CD4-positive, CD25-positive, alpha-beta regulatory T cell (primary cell): Measurements from ENCODE around the gene RNF5. TPM values are rescaled to one million over a fixed set of nuclear protein-coding genes. Genes with fewer than 3 reads are reported as not detected.

ENCODE experiments used
- ATAC-seq, 2 donors: fragments of 150-1000 bp; cut with Tn5 transposase; one replicate each; pipeline ENCODE4 v1.10.0; 2021; ENCODE audit warnings: low read depth in 2 of 2, moderate number of reproducible peaks in 2 of 2, moderate library complexity in 1 of 2
- DNase-seq, 3 donors: peaks; one replicate each; pipeline versions ENCODE4 v3.0.0 to v3.0.0-alpha.2; 2012 to 2022; ENCODE audit warnings: mixed read lengths in 1 of 3
- H3K27ac ChIP-seq: one replicate; pipeline ENCODE4 v1.7.0; 2013; ENCODE audit warnings: mild to moderate bottlenecking, low read length; ENCODE audit not compliant: insufficient read depth, poor library complexity, severe bottlenecking
- H3K27me3 ChIP-seq: one replicate; pipeline ENCODE4 v1.7.0; 2013; ENCODE audit warnings: low read length; ENCODE audit not compliant: control insufficient read depth, insufficient read depth
- H3K36me3 ChIP-seq: one replicate; pipeline ENCODE4 v1.7.0; 2013; ENCODE audit warnings: mild to moderate bottlenecking, low read length, moderate library complexity; ENCODE audit not compliant: control insufficient read depth, insufficient read depth
- H3K4me1 ChIP-seq: 2 replicates; pipeline ENCODE4 v1.7.0; 2013; ENCODE audit warnings: mild to moderate bottlenecking, low read length; ENCODE audit not compliant: insufficient read depth, control insufficient read depth, poor library complexity, severe bottlenecking
- H3K4me3 ChIP-seq: one replicate; pipeline ENCODE4 v1.7.0; 2013; ENCODE audit warnings: low read depth, mild to moderate bottlenecking, low read length, moderate library complexity
- H3K9me3 ChIP-seq, 2 experiments: 1 replicate in 1 of 2; 2 replicates in 1 of 2; pipeline ENCODE4 v1.7.0; 2013; ENCODE audit warnings: low read length in 2 of 2, mild to moderate bottlenecking in 1 of 2, moderate library complexity in 1 of 2; ENCODE audit not compliant: control insufficient read depth in 2 of 2
- H3K27ac Mint-ChIP-seq, 3 donors: one replicate each; pipeline ENCODE4 v1.8.0; 2020 to 2022; ENCODE audit warnings: mild to moderate bottlenecking in 3 of 3, mixed read lengths in 3 of 3, moderate library complexity in 2 of 3
- H3K27me3 Mint-ChIP-seq: one replicate; pipeline ENCODE4 v1.8.0; 2022; ENCODE audit warnings: mild to moderate bottlenecking, mixed read lengths
- H3K36me3 Mint-ChIP-seq: one replicate; pipeline ENCODE4 v1.8.0; 2020; ENCODE audit warnings: mixed read lengths
- H3K4me1 Mint-ChIP-seq, 4 donors: one replicate each; pipeline ENCODE4 v1.8.0; 2020 to 2022; ENCODE audit warnings: mixed read lengths in 4 of 4, mild to moderate bottlenecking in 1 of 4
- H3K4me3 Mint-ChIP-seq, 4 donors: one replicate each; pipeline ENCODE4 v1.8.0; 2020 to 2022; ENCODE audit warnings: mild to moderate bottlenecking in 4 of 4, mixed read lengths in 4 of 4, moderate library complexity in 3 of 4
- H3K9me3 Mint-ChIP-seq, 7 donors: one replicate each; pipeline ENCODE4 v1.8.0; 2020 to 2022; ENCODE audit warnings: mixed read lengths in 7 of 7, mild to moderate bottlenecking in 3 of 7, moderate library complexity in 2 of 7
- polyA plus RNA-seq, 4 donors: library from polyadenylated mRNA; unstranded; fragments of 300-500 nt; fragmentation: Illumina TruSeq; gene quantifications; one replicate each; pipeline ENCODE4 v1.2.3, GENCODE V29; 2021
- total RNA-seq: library from RNA; stranded (reverse); gene quantifications from one replicate; pipeline ENCODE4 v1.2.3, GENCODE V29; 2022

RNF5 gene
- total and polyA plus RNA-seq, 5 donors from 2014 or later, result 30.0 to 135 (median 127) TPM

DNA sequence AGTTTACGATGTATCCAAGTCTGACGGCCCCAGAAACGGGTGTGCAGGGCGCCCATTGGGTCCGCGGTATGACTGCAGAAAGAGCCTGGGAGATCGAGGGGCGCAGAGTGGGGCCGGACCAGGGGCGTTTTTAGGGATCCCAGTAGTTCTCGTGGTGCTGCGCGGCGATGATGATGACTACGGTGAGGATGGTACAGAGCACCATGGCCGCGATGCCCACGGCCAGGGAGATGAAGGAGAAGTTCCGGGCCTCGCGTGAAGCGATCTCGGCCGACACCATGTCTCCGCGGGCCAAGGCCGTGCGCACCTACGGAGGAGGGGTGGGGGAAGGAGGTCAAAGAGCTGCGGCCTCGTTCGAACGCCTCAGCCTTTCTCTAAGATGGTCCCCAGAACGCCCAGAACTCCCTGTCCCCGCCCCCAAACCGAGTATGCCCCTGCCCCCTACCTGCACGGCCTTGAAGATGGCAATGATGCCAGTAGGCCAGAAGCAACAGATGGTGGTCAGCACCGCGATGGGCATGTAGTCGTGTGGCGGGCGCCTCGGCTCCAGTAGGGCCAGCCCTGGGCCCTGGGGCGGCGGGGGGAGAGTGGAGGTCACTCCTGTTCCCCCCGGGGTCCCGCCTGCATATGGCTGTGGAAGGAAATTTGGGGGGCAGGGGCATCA lies 29.0 kb upstream of the RNF5 start:
- Mint-ChIP-seq H3K9me3 (peaks cover 0 to 6% (median 1%) of the 10 kb centered on the region in 7 donors), H3K27ac (peak overlapping the region in 2 of 3 donors; percentile 59 to 86), H3K36me3 (no peaks in the 10 kb centered on the region), H3K4me1 (peaks cover 8 to 52% (median 26%) of the 10 kb centered on the region in 4 donors), H3K27me3 (peaks cover 63% of the 10 kb centered on the region), H3K4me3 (peak overlapping the region; percentile 83 to 92 (median 89))
- no peak overlapping the region for H3K27ac ChIP-seq
- DNase-seq (no peak), ATAC-seq (peak in 1 of 2 donors; percentile 15)
- no peak overlapping the region for H3K4me3 ChIP-seq
- H3K36me3 ChIP-seq, result no peaks in the 10 kb centered on the region
- H3K9me3 ChIP-seq, result no peaks in the 10 kb centered on the region
- H3K27me3 ChIP-seq, result peaks cover 6% of the 10 kb centered on the region
- H3K4me1 ChIP-seq, result peaks cover 9% of the 10 kb centered on the region

DNA sequence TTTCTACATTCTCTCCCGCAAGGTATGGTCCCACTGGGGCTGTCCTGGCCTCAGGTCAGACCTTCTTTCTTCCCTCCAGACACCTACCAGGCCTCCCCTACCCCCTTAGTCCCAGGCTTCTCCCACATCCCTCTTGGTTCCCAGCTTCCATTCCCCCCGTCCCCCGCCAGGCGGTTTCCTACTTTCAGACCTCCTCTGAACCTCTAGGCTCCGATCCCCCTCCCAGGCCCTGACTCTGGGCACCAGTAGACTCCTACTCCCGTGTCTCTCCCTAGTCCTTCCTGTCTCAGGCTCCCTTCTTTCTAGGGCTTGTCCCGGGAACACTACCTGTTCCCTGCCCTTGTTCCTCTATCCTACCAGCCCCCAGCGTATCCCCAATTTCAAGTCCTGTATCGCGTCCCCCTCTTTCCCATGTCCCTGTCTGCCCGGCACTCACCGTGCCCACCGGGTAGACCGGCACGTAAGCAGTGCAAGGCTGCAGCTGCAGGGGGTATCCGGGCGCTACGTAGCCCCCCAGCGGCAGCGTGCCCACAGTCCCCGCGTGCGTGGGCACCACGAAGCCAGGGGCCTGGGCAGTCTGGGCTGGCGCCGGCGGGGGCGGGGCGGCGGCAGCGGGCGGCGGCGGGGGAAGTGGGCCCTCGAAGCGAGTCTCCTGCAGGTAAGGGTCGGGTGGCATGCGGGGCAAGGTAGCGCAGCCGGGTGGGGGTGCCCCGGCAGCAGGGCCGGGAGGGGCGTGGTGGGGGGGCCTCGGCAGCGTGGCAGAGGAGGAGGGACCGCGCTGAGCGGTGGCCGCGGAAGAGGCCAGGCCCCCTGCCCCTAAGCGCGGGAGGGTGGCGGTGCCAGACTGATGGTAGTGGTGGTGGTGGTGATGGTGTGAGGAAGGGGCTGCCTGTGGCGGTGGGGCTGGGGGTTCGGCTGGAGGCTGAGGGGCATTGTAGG lies 28.0 kb upstream of the RNF5 start:
- H3K36me3 ChIP-seq, result no peaks in the 10 kb centered on the region
- H3K27ac ChIP-seq, result no peak overlapping the region
- peaks cover 6% of the 10 kb centered on the region for H3K27me3 ChIP-seq
- ATAC-seq, result no peak
- DNase-seq, result no peak
- Mint-ChIP-seq H3K4me1 (peaks cover 8 to 61% (median 32%) of the 10 kb centered on the region in 4 donors), H3K4me3 (peak overlapping the region in 3 of 4 donors; percentile 33 to 77 (median 68)), H3K36me3 (no peaks in the 10 kb centered on the region), H3K9me3 (peaks cover 0 to 6% (median 1%) of the 10 kb centered on the region in 7 donors), H3K27me3 (peaks cover 58% of the 10 kb centered on the region), H3K27ac (peak overlapping the region in 2 of 3 donors; percentile 14 to 53)
- peaks cover 18% of the 10 kb centered on the region for H3K4me1 ChIP-seq
- no peaks in the 10 kb centered on the region for H3K9me3 ChIP-seq
- no peak overlapping the region for H3K4me3 ChIP-seq

DNA sequence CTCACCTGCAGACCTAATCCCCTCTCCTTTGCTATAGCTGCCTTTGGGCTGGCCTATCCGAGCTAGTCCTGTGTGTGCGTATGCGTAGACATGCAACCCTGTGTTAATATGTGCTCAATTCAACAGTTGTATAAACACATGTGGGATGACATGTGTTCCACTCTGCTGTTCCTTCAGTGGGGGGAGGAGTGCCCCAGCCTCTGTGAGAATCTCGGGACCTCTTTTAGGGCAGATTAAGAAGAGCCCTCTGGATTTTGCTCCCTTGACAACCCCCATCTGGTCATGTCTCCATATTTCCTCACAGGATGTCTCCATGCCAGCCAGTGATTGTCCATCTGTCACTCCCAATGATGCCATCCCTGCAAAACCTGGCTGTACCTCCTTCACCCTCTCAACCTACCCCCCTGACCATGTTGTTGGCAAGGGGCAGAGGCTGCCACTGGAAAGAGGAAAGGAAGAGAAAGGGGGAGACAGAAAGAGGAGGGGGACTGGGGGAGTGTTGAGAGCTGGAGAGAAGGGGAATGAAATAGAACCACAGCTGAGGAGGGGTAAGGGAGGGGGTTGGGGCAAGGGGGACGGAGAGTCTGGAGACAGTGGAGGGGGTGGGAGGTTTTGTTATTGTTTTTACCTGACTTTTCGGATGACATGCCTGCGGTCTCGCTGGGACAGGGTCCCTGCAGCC lies 26.9 kb upstream of the RNF5 start:
- peak overlapping the region; percentile 40 to 77 (median 67) for H3K4me3 Mint-ChIP-seq

DNA sequence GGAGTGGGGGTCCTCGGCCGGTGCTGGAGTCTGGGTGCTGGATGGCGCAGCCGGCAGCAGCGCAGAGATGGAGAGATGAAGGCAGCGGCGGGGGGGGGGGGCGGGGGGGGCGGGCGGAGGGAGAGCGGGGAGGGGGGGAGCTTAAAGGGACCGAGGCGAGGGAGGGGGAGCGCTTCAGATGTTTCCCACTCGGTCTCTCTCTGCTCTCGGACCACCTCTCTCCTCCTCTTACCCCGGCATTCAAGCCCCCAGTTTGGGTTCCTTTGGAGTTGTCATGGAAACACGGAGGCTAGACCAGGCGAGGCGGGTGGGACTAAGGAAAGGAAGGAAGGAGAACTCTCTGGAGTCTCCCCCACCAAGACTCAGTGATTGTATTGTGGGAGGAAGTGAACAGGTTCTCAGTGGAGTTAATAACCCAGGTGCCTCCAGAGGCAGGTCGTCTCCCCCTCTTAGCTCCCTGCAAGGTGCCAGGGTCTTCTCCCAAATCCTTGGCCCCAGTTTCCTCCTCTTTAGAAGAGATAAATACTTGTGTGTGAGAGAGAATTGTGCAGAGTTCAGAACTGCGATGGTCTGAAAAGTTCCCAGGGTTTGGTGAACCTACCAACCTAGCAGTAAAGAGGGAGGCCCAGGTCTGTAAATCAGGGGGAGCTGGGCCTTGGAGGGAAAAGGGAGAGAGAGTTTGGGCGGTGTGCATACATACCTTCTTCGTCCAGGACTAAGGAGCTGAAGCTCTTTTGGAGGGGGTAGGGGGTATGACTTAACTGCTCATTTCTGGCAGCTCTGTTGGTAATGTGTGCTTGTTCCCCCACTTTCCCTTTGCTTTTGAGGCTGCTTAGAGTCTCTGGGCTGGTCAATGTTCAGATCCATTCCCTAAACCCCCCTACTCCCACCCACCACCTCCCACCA lies 26.1 kb upstream of the RNF5 start, which contains the start of gene PRRT1:
PRRT1 (minus strand) TSS at position 77 of the 906 bp plus-strand sequence. CDS start 112 bp downstream, outside the sequence.
- DNase-seq (no peak), ATAC-seq (no peak)
- H3K27me3 ChIP-seq, result peaks cover 6% of the 10 kb centered on the region
- no peaks in the 10 kb centered on the region for H3K9me3 ChIP-seq
- H3K27ac ChIP-seq, result no peak within 1 kb of the TSS
- Mint-ChIP-seq H3K27me3 (peaks cover 46% of the 10 kb centered on the region), H3K36me3 (no peaks in the 10 kb centered on the region), H3K4me3 (peak within 1 kb of the TSS; percentile 71 to 91 (median 79)), H3K27ac (peak within 1 kb of the TSS in 2 of 3 donors; percentile 13 to 22), H3K9me3 (peaks cover 0 to 6% (median 0%) of the 10 kb centered on the region in 7 donors), H3K4me1 (peaks cover 0 to 67% (median 31%) of the 10 kb centered on the region in 4 donors)
- no peaks in the 10 kb centered on the region for H3K36me3 ChIP-seq
- H3K4me3 ChIP-seq, result no peak within 1 kb of the TSS
- H3K4me1 ChIP-seq, result peaks cover 20% of the 10 kb centered on the region

More for the DNA sequence above, 26.9 kb upstream of the RNF5 start:
- no peaks in the 10 kb centered on the region for H3K36me3 ChIP-seq
- Mint-ChIP-seq H3K36me3 (no peaks in the 10 kb centered on the region), H3K9me3 (peaks cover 0 to 6% (median under 1%) of the 10 kb centered on the region in 7 donors), H3K27ac (peak overlapping the region in 2 of 3 donors; percentile 6 to 13), H3K4me1 (peaks cover under 1 to 67% (median 32%) of the 10 kb centered on the region in 4 donors), H3K27me3 (peaks cover 52% of the 10 kb centered on the region)
- peaks cover 6% of the 10 kb centered on the region for H3K27me3 ChIP-seq
- H3K4me3 ChIP-seq, result no peak overlapping the region
- no peak overlapping the region for H3K27ac ChIP-seq
- peaks cover 20% of the 10 kb centered on the region for H3K4me1 ChIP-seq
- DNase-seq, result no peak
- no peaks in the 10 kb centered on the region for H3K9me3 ChIP-seq
- no peak for ATAC-seq

DNA sequence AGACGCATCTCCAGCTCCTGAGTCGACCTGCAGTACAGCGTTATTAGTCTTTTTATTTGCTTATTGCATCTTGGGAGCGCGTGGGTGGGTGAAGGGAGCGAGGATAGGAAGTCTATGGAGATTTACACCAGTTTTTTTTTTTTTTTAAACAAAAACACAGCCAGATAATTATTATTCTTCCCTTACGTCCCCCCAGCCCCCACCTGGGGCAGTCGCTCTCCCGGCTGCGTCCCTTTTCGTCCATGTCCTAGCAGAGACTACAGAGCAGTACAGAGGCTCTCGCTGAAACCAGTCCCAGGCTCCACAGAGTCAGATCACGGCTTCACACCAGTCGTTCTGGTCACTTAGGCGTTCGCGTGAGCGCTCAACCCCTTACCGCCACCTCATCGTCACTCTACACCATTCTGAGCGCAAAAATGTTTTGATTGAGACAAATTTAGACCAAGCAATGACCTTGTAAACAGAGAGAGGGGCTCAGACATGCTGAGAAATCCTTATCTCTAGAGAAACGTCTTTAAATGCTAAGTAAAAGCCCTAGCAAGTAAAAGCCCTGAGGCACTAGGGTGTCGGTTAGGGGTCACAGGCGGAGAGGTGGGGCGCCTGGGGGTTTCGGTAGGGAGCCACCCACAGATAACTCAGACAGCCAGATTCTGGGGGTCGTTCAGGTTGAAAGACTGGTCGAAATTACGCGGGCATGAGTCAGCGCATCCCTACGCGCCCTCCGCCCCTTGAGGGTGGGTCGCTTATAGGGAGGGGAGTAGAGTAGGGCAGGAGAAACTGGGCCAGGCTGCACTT lies 25.2 kb upstream of the RNF5 start:
- peak overlapping the region; percentile 71 to 91 (median 84) for H3K4me3 Mint-ChIP-seq
- H3K4me1 ChIP-seq, result peaks cover 20% of the 10 kb centered on the region
- H3K4me3 ChIP-seq, result no peak overlapping the region
- H3K36me3 Mint-ChIP-seq, result peaks cover 7% of the 10 kb centered on the region
- H3K9me3 ChIP-seq, result no peaks in the 10 kb centered on the region
- H3K4me1 Mint-ChIP-seq, result peaks cover 0 to 71% (median 31%) of the 10 kb centered on the region in 4 donors
- H3K27me3 Mint-ChIP-seq, result peaks cover 41% of the 10 kb centered on the region
- no peak overlapping the region for H3K27ac ChIP-seq
- peak overlapping the region in 2 of 3 donors; percentile 22 to 74 for H3K27ac Mint-ChIP-seq
- no peak for ATAC-seq
- H3K9me3 Mint-ChIP-seq, result peaks cover 0 to 7% (median 0%) of the 10 kb centered on the region in 7 donors
- peaks cover 2% of the 10 kb centered on the region for H3K27me3 ChIP-seq
- DNase-seq, result no peak
- peaks cover 6% of the 10 kb centered on the region for H3K36me3 ChIP-seq
